ENCODE data around the gene NME7.

GRCh38 chr1:169138866-169139670 is 228.5 kb downstream of the NME7 start:
- TF ChIP-seq POLR2AphosphoS5 (IDR thresholded peaks at IDR 0.05; ENCODE audit: insufficient read depth in 1 of 2, low read depth in 1 of 2), result no peak
- TF ChIP-seq CTCF (IDR thresholded peaks at IDR 0.05), result no peak

Data from vagina (tissue), 2 donors.